Stimulated activated CD4-positive, alpha-beta T cell treated with anti-CD3 and anti-CD28 coated beads, Interleukin-4, amount 100 ng/mL, for 24 hours (primary cell): ENCODE results near the gene OR2M4.
"Not testable (repeated sequence)": the region's sequence is repeated elsewhere in the genome, so short reads cannot be mapped to it uniquely, and the experiment has no call there.

ENCODE experiments used
- DNase-seq: peaks from one replicate; pipeline ENCODE4 v3.0.0-alpha.2; 2020

Gene OR2M4

DNA sequence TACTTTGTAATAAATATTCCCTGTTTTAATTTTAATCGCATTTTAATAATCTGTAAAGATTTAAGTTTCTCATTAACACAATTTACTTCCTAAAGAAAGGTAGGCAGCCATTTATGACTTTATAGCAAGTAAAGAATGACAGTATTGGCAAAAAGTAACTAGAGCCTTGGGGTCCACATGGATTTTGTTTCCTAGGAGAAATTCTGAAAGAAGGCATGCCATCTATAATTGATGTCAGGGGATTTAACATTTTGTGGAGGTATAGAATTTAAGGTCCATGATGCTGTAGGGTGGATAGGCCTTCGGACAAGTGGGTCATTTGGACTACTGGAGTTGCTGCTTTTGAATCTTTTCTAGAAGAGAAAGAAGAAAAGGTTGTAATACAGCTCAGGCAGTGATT lies at the start of gene OR2M4:
TSS of gene OR2M4 (plus strand) at position 301 of the 400 bp plus-strand sequence. CDS start 7,512 bp downstream, outside the sequence.
- no peak for DNase-seq

DNA sequence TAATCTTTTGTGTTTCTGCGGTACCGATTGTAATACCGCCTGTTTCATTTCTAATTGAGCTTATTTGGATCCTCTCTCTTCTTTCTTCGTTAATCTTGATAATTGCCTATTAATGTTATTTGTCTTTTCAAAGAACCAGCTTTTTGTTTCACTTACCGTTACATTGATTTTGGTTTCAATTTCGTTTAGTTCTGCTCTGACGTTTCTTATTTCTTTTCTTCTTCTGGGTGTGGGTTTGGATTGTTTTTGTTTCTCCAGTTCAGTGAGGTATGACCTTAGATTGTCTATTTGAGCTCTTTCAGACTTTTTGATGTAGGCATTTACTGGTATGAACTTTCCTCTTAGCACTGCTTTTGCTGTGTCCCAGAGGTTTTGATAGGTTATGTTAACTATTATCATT lies 47.2 kb upstream of the OR2M4 start:
- DNase-seq, result no peak

DNA sequence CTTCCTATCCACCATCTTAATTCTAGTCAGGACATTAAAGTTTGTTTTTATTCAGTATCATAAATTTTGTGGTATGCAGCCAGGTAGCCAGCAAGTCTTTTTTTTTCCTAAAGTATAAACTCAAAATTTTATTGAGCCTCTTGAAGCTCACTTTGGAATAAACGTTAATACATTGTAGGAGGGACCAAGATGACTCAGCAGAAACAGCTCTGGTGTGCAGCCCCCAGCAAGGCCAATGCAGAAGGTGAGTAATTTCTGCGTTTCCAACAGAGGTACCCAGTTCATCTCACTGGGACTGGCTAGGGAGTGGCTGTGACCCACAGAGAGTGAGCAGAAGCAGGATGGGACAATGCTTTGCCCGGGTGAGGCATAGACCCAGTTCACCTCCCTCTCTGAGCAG lies 43.9 kb upstream of the OR2M4 start:
- no peak for DNase-seq

- no peak for DNase-seq
These were observed 42.2 kb upstream of the OR2M4 start for GRCh38 chr1:248189026-248189425.

DNA sequence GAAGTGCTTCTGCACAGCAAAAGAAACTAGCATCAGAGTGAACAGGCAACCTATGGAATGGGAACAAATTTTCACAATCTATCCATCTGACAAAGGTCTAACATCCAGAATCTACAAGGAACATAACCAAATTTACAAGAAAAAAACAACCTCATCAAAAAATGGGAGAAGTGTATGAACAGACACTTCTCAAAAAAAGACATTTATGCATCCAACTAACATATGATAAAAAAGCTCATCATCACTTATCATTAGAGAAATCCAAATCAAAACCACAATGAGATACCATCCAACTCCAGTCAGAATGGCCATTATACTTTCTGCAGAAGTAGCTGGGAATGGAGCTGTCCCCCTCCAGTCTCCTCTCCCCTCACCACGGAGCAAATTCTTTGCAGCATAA lies 37.1 kb upstream of the OR2M4 start:
- DNase-seq, result no peak

- no peak for DNase-seq
These were observed 34.3 kb upstream of the OR2M4 start, which contains the start of gene OR2M3 for GRCh38 chr1:248196965-248197364. TSS of gene OR2M3 (plus strand) at chr1:248197265. CDS start at chr1:248203068, 5,803 bp downstream.

DNA sequence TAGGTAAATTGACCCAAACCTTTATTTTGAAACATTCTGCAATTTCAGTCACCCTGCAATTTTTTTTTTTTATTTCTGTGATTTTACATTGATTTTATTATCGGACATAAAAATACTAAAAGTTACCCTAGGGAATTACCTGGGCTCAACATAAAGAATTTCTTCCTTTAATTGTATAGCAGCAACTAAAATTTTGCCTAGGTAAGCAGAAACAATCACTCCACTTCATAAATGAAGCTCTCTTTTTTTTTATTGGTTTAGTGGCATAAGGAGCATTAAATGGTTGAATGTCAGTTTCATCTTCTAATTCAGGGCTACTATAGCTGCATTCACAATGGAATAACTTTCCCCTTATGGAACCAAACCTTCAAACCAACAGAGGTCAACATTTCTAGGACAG lies 15.3 kb upstream of the OR2M4 start:
- no peak for DNase-seq

- no peak for DNase-seq
These were observed 5.7 kb upstream of the OR2M4 start for GRCh38 chr1:248225537-248225936.

- no peak for DNase-seq
These were observed 1.8 kb upstream of the OR2M4 start for GRCh38 chr1:248229360-248229908.

- DNase-seq, result no peak
These were observed 8.3 kb downstream of the OR2M4 start for GRCh38 chr1:248239478-248239877.

GRCh38 chr1:248243204-248243603 lies 12.0 kb downstream of the OR2M4 start:
- peak; percentile 7 for DNase-seq

DNA sequence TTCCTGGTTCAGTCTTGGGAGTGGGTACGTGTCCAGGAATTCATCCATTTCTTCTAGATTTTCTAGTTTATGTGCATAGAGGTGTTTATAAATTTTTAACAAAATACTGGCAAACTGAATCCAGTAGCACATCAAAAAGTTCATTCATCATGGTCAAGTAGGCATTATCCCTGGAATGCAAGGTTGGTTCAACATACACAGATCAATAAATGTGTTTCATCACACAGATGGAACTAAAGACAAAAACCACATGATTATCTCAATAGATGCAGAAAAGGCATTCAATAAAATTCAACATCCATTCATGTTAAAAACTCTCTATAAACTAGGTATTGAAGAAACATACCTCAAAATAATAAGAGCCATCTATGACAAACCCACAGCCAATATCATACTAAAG lies 28.1 kb downstream of the OR2M4 start:
- DNase-seq, result not testable (repeated sequence)

GRCh38 chr1:248268178-248268577 lies 37.0 kb downstream of the OR2M4 start:
- DNase-seq, result no peak

GRCh38 chr1:248273225-248273624 lies 42.0 kb downstream of the OR2M4 start:
- DNase-seq, result not testable (repeated sequence)

- DNase-seq, result no peak
These were observed 46.7 kb downstream of the OR2M4 start, which contains the start of gene OR2T33 for GRCh38 chr1:248277876-248278275. TSS of gene OR2T33 (minus strand) at chr1:248277976. CDS start at chr1:248273814, 4,162 bp downstream.

DNA sequence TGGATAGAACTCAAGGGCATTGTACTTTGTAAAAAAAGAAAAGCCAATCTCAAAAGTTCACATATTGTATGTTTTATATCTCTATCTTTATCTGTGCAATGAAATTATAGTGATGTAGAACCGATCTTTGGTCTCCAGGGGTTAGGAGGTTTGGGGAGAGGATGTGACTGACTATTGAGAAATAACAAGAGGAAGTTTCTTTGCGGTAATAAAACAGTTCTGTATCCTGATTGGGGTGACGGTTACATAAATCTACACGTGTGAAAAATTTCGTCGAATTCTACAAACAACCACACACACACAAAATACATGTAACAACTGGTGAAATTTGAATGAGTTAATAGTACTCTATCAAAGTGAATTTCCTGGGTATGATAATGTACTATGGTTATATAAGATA lies 57.2 kb downstream of the OR2M4 start:
- no peak for DNase-seq
